Measurements from ENCODE around the gene SLC16A11.
"Not testable (repeated sequence)": the region's sequence is repeated elsewhere in the genome, so short reads cannot be mapped to it uniquely, and the experiment has no call there.

Gene SLC16A11, protein sequence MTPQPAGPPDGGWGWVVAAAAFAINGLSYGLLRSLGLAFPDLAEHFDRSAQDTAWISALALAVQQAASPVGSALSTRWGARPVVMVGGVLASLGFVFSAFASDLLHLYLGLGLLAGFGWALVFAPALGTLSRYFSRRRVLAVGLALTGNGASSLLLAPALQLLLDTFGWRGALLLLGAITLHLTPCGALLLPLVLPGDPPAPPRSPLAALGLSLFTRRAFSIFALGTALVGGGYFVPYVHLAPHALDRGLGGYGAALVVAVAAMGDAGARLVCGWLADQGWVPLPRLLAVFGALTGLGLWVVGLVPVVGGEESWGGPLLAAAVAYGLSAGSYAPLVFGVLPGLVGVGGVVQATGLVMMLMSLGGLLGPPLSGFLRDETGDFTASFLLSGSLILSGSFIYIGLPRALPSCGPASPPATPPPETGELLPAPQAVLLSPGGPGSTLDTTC

GRCh38 chr17:7043497-7044198, at the start of gene SLC16A11:
SLC16A11 (minus strand) TSS chr17:7044092; CDS start chr17:7043513, 579 bp downstream.
- no peak for DNase-seq

GRCh38 chr17:7091311-7092005, 47.6 kb upstream of the SLC16A11 start:
- DNase-seq = not testable (repeated sequence)

GRCh38 chr17:7089570-7089969, 45.7 kb upstream of the SLC16A11 start:
- not testable (repeated sequence) for DNase-seq

DNA sequence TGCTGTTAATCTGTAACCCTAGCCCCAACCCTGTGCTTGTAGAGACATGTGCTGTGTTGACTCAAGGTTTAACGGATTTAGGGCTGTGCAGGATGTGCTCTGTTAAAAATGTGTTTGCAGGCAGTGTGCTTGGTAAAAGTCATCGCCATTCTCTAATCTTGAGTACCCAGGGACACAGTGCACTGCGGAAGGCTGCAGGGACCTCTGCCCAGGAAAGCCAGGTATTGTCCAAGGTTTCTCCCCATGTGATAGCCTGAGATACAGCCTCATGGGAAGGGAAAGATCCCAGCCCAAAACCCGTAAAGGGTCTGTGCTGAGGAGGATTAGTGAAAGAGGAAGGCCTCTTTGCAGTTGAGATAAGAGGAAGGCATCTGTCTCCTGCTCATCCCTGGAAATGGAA, 44.5 kb upstream of the SLC16A11 start:
- not testable (repeated sequence) for DNase-seq

DNA sequence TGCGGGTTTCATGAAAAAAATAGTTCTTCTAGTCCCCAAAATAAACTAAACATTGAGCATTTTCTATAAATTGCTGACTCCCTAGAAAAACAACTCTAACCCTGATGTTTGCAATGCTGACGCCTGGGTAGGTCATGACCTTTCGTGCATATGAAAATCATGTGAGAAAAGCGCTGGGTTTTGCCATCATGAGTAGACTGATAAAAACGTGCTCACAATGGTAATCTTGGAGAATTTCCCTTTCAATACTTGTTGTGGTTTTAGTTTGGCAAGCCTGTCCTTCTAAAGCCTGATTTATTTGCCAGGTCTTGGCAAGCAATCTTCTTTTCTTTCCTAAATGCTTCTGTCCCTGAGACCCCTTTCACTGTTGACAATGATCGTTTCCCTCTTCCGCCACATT, 40.2 kb upstream of the SLC16A11 start:
- no peak for DNase-seq

DNA sequence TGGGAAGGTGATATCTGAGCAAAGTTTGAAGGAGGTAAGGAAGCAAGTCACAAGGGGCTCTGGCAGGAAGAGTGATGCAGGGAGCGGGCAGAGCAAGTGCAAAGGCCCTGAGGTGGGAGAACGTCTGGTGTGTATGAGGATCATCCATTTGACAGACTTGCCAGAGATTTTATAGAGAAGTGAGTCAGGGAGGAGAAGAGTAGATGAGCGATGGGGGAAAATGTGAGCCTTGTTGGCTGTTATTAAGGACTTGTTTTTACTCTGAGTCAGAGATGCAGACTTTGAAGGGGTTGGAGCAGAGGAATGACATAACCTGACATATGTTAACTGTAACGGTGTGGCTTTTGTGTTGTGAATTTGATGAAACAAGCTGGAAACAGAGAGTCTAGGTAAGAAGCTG, 39.7 kb upstream of the SLC16A11 start:
- no peak for DNase-seq

DNA sequence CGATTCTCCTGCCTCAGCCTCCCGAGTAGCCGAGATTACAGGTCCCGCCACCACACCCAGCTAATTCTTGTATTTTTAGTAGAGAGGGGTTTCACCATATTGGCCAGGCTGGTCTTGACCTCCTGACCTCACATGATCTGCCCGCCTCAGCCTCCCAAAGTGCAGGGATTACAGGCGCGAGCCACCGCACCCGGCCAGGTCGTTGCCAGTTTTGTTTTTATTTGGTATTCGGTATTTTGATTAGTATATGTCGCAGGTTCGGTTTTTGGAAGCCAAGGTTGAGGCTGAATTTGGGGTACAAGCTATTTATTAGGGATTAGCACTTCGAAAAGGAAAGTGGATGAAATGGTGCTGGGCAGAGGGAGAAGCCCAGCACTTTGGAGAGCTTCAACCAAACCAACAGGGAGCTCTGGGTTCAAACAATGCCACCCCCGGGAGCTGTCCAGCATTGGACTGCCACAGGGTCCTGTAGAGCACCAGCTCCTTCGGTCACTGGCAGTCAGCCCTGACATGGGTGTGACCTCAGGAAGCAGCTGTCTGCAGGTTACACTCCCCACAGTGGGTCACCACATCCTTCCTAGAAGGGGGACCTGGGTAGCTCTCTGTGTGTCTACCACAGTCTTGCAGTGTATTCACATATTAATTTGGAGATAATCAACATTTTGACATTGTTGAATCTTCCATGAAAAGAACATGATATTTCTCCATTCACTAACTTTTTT, 37.6 kb upstream of the SLC16A11 start:
- no peak for DNase-seq

DNA sequence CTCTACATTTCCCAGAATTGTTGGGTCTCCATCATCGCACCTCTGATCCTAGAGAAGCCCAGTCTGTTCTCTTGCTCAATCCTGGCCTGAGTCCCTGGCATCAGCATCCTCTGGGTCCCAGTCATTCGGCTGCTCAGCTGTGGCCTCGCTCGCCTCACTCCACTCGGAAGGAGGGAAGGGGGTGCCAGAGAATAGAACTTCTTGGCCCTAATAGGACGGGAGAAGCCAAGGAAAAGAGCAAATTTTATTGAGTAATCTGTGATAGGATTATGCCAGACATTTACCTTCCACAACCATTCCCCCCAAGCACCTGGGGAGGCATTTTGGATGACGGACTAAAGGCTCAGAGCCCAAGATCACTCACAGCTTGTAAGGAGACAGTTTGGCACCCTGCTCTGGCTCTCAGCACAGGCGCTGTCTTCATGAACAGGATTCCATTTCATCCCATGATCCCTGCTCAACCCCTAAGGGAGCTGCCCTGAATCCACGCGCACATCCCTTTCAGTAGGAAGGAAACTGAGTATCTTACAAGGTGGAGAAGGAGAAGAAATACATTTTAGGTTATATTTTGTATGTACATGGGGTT, 36.7 kb upstream of the SLC16A11 start:
- DNase-seq = no peak

DNA sequence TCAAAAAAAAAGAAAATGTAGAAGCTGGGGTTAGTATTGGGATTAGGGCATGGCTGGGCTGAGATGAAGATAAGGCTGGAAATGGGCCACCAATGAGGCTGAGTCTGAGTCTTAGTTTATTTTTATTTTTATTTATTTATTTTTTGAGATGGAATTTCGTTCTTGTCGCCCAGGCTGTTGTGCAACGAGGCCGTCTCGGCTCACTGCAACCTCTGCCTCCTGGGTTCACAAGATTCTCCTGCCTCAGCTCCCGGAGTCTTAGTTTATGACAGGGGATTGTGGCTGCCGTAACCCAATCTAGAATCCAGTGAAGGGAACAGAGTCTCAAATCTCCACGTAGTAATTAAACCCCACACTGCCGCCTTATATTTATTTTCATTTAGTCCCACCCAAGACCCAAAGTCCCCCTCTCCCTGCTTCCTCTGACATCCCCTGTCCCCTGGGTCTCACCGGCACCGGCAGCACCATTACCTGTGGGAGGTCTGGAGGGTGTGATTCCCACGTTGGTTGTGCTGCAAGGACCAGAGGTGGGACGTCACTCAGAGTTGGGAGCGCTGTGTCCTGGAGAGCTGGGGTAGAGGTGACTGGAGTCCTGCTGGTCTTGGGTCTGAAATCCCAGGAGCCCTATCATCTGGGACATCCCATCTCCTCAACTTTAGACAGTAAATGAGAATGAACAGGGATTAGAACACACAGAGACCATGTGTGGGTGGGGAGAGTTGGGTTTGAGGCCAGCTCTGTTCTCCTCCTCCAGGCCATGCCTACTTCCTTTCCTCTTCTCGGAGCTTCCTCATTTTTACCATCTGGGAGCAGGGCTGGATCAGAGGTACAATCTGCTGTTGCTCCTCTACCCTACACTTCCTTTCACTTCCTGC, 35.9 kb upstream of the SLC16A11 start, which contains the start of gene CLEC10A:
CLEC10A (minus strand) TSS at position 671 of the 875 bp plus-strand sequence. CDS start 1,439 bp downstream, outside the sequence.
- no peak for DNase-seq

- no peak for DNase-seq
Observed at GRCh38 chr17:7078711-7079110, 34.8 kb upstream of the SLC16A11 start.

GRCh38 chr17:7077911-7078546, 34.1 kb upstream of the SLC16A11 start:
- DNase-seq = no peak

DNA sequence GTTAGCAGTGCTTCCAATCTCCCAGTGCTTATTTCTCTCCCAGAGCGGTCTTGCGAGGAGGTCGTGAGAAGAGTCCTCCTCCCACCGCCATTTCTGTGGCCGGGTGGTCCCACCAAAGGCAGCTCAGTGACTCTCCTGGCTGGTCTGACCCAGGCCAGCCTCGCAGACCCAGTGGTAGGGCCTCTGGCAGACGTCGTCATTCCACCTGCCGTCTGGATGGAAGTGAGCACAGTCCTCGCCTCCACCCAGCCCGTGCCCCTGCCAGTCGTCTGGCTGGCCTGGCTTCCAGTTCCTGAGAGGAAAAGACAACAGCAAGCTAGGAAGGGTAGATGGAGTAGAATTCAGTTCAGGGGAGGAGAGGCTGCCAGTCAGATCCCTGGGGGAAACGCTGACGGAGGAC, 31.0 kb upstream of the SLC16A11 start:
- DNase-seq = no peak

DNA sequence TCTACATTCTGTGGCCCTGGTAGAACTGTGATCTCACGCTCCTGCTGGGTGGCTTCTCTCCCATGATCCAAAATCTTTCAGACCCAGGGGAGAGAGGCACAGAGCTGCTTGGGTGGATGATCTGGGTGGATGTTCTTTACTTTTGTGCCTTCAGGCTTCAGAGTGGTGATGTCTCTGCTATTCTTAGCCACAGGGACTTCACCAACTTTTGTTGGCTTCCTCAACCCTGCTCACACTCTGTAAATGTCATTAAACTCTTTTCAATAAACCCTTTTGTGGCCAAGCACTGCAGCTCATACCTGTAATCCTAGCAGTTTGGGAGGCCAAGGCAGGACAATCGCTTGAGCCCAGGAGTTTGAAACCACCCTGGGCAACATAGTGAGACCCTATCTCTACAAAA, 28.5 kb upstream of the SLC16A11 start:
- DNase-seq = no peak

DNA sequence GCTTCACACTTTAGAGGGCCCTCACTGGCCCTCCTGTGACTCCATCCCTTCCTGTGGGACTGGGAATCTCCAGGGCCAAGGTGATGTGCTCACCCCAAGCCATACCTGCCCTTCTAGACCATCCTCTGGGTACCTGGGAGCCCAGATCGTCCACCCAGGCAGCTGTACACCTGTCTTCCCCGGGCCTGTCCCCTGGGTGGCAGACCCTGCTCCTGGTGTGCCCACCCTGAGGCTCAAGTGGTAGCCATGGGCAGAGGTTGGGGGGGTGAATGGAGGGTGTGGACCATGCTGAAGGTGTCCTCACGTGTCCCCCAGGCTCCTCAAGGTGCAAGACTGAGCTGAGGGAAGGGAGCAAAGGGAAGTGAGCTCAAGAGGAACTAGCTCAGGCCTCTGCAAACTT, 26.8 kb upstream of the SLC16A11 start:
- DNase-seq = no peak

GRCh38 chr17:7068268-7068667, 24.4 kb upstream of the SLC16A11 start:
- DNase-seq = no peak

- DNase-seq = no peak
Observed at GRCh38 chr17:7067198-7067597, 23.3 kb upstream of the SLC16A11 start.

GRCh38 chr17:7064261-7064660, 20.4 kb upstream of the SLC16A11 start:
- DNase-seq = no peak

DNA sequence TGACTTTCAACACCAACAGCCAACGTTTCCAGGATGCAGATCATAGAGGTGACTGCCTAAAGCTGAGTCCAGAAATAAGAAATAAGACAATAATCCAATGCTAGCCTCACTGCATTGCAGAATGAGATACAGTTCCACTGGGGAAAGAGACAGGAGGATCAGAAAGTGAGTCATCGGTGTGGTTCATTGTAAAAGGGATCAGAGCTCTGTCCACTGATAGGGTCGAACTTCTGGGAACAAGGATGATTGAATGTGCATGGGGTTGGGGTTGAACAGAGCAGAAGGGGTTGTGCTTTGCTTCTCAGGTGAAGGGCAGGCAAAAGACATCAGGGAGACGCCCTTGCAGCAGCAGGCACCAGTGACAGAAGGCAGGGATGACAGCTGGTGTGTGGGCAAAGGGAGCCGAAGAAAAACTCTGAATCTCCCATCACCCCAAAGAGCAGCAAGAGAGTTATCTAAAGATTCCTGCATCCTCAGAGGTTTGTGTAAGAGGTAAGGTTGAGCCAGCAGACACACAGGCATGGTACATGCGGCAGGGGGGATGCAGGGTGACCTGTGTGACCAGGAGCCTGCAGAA, 19.7 kb upstream of the SLC16A11 start:
- DNase-seq = no peak

- DNase-seq = peak; percentile 46
Observed at GRCh38 chr17:7060165-7060891, 16.4 kb upstream of the SLC16A11 start.

All from 8988T (cell line).